Cardiac muscle cell (in vitro differentiated cells and primary cell): ENCODE data around the gene SGPP2. TPM values are rescaled to one million over a fixed set of nuclear protein-coding genes. Genes with fewer than 3 reads are reported as not detected.

Experiments
- DNase-seq, 2 donors: peaks; one replicate each; pipeline versions ENCODE4 v3.0.0 to v3.0.0-alpha.2; 2010 to 2017; ENCODE audit warnings: low read depth in 1 of 2, low spot score in 1 of 2
- H3K27ac ChIP-seq: fragments of 200-600 bp; sonication (generic); 2 replicates; pipeline ENCODE4 v1.5.1; 2016
- H3K27me3 ChIP-seq: fragments of 200-600 bp; sonication (generic); 2 replicates; pipeline ENCODE4 v1.6.0; 2016; ENCODE audit warnings: control low read depth
- H3K36me3 ChIP-seq: fragments of 200-600 bp; sonication (generic); 2 replicates; pipeline ENCODE4 v1.5.1; 2016; ENCODE audit warnings: control low read depth
- H3K4me1 ChIP-seq: fragments of 200-600 bp; sonication (generic); 2 replicates; pipeline ENCODE4 v1.8.1; 2017; ENCODE audit warnings: low read depth, mild to moderate bottlenecking, mixed run types
- H3K4me3 ChIP-seq: fragments of 200-600 bp; sonication (generic); 2 replicates; pipeline ENCODE4 v1.5.1; 2016; ENCODE audit warnings: mild to moderate bottlenecking
- H3K9me3 ChIP-seq: fragments of 200-600 bp; sonication (generic); 2 replicates; pipeline ENCODE4 v1.5.1; 2017; ENCODE audit warnings: low read depth, mild to moderate bottlenecking, control low read depth
- polyA plus RNA-seq: library from polyadenylated mRNA; unstranded; fragments of >200 nt; fragmentation: Nextera tagmentation; extraction: Ambion mirVana; gene quantifications from 2 replicates; pipeline ENCODE4 v1.2.1, GENCODE V29; 2016
- total RNA-seq: library from RNA; depleted of rRNA; stranded (reverse); fragments of >200 nt; gene quantifications from 2 replicates; pipeline ENCODE4 v1.2.3, GENCODE V29; 2016
- TF ChIP-seq, protein P1 (sequence below): IDR thresholded peaks from 2 replicates; pipeline ENCODE4 v1.5.1; 2012; ENCODE audit warnings: low read depth, mild to moderate bottlenecking, low read length

The SGPP2 gene
- total and polyA plus RNA-seq, 2 experiments from 2014 or later: 11.6 to 44.6 TPM

DNA sequence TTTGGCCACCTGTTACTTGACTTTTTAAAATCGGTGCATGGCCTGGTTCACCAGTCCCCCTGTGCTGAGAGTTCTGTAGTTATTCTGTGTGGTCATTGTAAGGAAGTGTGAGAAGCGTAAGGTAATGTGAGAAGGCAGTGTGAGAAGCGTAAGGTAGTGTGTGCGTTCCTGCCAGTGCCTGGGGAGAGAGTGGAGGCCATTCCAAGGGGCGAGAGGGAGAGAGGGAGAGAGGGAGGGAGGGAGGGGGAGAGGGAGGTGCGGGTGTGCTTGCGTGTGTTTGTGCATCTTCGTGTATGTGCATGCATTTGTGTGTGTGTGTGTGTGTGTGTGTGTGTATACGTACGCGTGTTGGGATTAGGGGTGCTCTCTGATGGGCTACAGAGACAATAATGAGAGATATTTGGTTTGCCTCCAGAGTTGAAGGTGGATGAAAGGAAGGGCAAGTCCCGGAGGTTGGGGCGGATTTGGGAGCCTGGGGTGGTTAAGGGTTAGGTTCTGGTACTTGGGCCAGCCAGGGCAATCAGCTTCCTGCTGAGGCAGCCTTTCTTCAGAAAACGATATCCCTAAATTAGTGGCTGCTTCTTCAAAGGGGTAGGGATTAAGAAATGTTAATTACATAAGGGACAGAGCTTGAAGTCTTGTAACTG is 53.7 kb downstream of the SGPP2 start:
- Histone ChIP-seq H3K4me1 (peaks cover 12% of the 10 kb centered on the region), H3K36me3 (no peaks in the 10 kb centered on the region), H3K27ac (peak overlapping the region; percentile 61), H3K27me3 (no peaks in the 10 kb centered on the region), H3K4me3 (no peak overlapping the region), H3K9me3 (no peaks in the 10 kb centered on the region)
- DNase-seq: no peak
- TF ChIP-seq, protein P1, sequence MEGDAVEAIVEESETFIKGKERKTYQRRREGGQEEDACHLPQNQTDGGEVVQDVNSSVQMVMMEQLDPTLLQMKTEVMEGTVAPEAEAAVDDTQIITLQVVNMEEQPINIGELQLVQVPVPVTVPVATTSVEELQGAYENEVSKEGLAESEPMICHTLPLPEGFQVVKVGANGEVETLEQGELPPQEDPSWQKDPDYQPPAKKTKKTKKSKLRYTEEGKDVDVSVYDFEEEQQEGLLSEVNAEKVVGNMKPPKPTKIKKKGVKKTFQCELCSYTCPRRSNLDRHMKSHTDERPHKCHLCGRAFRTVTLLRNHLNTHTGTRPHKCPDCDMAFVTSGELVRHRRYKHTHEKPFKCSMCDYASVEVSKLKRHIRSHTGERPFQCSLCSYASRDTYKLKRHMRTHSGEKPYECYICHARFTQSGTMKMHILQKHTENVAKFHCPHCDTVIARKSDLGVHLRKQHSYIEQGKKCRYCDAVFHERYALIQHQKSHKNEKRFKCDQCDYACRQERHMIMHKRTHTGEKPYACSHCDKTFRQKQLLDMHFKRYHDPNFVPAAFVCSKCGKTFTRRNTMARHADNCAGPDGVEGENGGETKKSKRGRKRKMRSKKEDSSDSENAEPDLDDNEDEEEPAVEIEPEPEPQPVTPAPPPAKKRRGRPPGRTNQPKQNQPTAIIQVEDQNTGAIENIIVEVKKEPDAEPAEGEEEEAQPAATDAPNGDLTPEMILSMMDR: no peak

- no peak overlapping the region for H3K4me3 ChIP-seq
- no peak overlapping the region for H3K27ac ChIP-seq
- TF ChIP-seq, protein P1: no peak
- H3K36me3 ChIP-seq: no peaks in the 10 kb centered on the region
- DNase-seq: peak in 1 of 2 donors; percentile 24
- H3K27me3 ChIP-seq: no peaks in the 10 kb centered on the region
- peaks cover 20% of the 10 kb centered on the region for H3K4me1 ChIP-seq
- no peaks in the 10 kb centered on the region for H3K9me3 ChIP-seq
These were observed 55.5 kb downstream of the SGPP2 start for GRCh38 chr2:222479859-222480258.

DNA sequence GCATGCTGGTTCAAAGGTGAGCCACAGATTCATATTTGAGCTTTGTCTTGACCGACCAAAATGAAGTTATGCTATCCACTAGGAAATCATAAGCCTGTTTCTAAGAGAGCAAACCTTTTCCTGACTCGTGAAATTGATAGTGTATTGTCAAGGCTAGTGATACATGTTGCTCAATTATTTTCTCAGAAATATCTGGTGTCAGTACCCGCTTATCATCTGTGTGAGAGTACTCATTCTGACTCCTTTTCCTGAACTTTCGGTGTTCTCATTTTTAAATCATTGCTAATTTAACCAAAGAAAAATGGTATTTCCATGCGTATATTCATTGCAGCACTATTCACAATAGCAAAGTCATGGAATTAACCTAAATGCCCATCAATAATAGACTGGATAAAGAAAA is 56.2 kb downstream of the SGPP2 start:
- Histone ChIP-seq H3K27ac (no peak overlapping the region), H3K9me3 (no peaks in the 10 kb centered on the region), H3K27me3 (no peaks in the 10 kb centered on the region), H3K4me3 (no peak overlapping the region), H3K36me3 (no peaks in the 10 kb centered on the region), H3K4me1 (peaks cover 24% of the 10 kb centered on the region)
- DNase-seq: peak in 1 of 2 donors; percentile 11
- TF ChIP-seq, protein P1: no peak

DNA sequence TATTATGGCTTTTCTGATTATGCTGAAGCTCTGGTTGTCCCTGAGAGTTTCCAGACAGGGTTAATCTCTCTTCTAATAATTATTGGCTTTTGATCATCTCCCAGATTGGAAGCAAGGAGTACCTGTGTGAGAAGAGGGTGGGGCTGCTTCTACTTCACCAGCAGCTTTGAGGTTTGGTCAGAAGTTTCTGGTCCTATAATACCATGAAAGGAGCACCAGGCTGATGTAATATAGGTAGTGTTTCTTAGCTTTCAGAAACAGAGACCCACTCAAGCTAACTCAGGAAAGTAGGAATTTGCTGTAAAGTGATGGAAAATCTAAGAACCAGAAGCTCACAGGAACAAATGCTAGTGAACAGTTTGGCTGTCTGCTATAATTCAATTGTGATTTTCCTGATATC is 57.6 kb downstream of the SGPP2 start:
- Histone ChIP-seq H3K36me3 (no peaks in the 10 kb centered on the region), H3K27me3 (no peaks in the 10 kb centered on the region), H3K9me3 (no peaks in the 10 kb centered on the region), H3K4me1 (peaks cover 34% of the 10 kb centered on the region), H3K27ac (no peak overlapping the region), H3K4me3 (no peak overlapping the region)
- DNase-seq: no peak
- TF ChIP-seq, protein P1: no peak

DNA sequence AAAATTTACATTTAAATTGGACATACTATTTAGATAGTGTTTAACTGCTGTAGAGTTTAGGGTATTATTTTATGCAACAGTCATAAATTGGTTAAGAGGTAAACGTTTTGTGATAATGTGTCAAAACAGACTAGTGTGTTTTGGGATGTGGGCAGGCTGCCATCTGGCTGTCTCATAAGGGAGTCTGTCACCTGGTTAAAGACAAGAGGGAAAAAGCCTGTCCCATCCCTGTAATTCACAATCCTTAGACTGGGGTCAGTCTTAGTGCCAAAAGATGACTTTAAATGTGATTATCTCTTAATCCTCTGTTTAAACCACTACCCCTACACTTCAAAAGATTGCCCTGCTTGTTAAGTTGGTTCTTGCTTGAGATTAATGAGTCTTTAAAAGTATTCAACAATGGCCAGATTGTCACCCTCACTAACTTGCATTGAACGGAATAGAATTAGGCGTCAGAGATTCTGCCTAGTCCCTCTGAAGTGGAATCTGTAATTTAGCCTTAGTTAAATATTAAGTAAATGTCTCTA is 59.2 kb downstream of the SGPP2 start:
- Histone ChIP-seq H3K4me1 (peaks cover 26% of the 10 kb centered on the region), H3K9me3 (no peaks in the 10 kb centered on the region), H3K36me3 (no peaks in the 10 kb centered on the region), H3K27me3 (no peaks in the 10 kb centered on the region), H3K27ac (no peak overlapping the region), H3K4me3 (no peak overlapping the region)
- DNase-seq: peak in 1 of 2 donors; percentile 24
- TF ChIP-seq, protein P1: no peak
